Activated T-cell treated with anti-CD3 and anti-CD28 coated beads for 4 hours (primary cell): Measurements from ENCODE around the gene DLG5.

ENCODE experiments used
- DNase-seq: peaks from one replicate; pipeline ENCODE4 v3.0.0-alpha.2; 2020

DLG5 gene, protein sequence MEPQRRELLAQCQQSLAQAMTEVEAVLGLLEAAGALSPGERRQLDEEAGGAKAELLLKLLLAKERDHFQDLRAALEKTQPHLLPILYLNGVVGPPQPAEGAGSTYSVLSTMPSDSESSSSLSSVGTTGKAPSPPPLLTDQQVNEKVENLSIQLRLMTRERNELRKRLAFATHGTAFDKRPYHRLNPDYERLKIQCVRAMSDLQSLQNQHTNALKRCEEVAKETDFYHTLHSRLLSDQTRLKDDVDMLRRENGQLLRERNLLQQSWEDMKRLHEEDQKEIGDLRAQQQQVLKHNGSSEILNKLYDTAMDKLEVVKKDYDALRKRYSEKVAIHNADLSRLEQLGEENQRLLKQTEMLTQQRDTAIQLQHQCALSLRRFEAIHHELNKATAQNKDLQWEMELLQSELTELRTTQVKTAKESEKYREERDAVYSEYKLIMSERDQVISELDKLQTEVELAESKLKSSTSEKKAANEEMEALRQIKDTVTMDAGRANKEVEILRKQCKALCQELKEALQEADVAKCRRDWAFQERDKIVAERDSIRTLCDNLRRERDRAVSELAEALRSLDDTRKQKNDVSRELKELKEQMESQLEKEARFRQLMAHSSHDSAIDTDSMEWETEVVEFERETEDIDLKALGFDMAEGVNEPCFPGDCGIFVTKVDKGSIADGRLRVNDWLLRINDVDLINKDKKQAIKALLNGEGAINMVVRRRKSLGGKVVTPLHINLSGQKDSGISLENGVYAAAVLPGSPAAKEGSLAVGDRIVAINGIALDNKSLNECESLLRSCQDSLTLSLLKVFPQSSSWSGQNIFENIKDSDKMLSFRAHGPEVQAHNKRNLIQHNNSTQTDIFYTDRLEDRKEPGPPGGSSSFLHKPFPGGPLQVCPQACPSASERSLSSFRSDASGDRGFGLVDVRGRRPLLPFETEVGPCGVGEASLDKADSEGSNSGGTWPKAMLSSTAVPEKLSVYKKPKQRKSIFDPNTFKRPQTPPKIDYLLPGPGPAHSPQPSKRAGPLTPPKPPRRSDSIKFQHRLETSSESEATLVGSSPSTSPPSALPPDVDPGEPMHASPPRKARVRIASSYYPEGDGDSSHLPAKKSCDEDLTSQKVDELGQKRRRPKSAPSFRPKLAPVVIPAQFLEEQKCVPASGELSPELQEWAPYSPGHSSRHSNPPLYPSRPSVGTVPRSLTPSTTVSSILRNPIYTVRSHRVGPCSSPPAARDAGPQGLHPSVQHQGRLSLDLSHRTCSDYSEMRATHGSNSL (N-terminal part only)

DNA sequence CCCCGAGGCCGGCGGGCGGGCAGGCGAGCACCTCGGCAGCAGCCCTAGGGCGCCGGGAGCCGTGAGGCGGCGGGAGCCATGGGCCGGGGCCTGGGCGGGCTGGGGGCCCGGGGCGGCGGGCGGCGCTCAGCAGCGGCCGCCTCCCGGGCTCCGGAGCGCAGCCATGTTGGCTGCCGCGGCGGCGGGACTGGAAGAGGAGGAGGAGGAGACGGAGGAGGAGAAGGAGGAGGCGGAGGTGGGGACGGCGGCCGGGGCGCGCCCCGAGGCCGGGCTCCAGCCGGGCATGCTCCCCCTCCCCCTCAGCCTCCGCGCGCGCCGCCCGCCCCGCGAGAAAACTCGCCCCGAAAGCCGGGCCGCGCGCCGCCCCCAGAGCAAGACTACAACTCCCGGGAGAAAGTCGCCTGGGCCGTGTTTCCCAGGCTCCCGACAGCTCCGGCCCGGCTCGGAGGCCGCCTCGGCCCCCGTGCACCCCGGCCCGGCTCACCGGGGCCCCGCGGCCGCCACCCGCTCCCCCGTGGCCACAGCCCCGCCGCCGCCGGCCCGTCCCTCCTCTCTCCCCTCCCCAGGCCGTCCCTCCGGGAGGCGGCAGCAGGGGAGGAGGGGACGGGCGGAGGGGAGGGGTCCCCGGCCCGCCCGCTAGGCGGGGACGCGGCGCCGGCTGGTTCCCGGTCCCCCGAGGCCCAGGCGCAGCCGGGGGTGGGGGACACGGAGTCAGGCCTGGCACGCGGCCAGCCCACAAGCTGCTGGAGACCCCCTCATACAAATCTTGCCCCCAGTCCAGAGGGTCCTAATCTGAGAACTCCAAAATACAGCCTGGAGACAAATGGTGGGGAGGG lies at the start of gene DLG5:
TSS of gene DLG5 (minus strand) at position 190 of the 836 bp plus-strand sequence. CDS start 235 bp downstream, outside the sequence.
- no peak for DNase-seq

DNA sequence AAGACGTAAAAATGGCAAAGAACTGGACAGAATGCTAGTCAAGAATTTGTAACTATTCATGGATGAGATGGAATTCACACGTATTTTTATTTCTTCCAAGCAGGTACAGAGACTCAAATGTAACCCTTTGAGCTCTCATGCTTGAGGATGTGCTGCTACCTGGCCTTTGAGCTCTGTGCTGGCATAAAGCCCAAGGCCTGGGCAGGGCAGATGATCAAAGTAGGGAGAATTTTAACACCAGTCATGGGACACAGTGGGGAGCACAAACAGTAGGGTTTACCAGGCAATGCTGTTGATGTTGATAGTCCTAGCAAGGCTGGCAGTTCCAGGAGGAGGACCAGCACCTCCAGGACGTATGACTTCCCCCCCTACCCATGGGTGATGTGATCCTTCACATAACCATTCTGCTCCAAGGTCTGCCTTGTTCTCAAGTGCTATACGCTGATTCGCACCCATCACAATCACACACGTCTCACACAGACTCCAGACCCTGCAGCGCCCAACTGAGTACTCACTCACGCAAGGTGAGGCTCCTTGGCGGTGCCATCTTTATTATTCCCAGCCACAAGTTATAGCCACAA lies 48.6 kb upstream of the DLG5 start:
- DNase-seq = no peak

DNA sequence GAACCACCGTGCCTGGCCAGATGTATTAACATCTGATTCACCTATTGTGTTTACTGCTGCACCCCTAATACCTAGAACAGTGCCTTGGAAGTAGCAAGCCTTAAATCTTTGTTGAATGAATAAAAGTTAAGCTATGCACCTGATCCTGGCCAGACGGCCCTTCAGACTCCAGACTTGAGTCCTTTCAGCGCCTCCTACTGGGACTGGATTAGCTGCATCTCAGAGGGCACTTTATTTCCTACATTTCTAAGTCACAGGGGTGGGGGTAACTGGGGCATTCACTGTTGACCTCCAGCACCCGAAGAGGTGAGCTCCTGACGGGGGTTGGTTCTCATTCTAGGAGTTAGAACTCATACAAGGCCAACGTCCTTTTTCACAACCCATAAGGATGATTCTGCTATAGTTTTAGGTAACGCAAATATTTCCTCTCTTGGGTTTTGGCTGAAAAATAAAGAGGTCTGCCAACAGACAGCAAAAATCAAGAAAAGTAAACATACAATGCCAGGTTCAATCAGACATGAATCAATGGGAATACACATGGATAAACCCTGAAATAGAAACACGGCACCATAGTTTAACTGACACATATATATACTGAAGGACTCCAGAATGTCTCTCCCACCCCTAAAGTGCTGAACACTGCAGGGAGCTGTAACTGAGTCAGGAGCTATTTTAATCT lies 48.0 kb upstream of the DLG5 start:
- DNase-seq = no peak

DNA sequence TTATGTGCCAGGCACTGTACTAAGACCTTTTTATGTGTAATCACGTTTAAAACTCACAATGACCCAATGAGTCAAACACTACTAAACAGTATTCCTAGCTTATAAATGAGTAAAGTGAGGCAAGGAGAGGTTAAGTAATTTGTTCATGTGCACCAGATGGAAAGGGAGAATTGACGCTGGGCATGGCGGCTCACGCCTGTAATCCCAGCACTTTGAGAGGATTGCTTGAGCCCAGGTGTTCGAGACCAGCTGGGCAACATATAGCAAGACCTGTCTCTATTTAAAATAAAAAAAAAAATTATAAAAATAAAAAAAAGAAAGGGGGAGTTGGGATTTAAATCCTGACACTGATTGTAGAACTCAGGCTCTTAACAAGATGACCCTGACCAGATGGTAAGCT lies 46.7 kb upstream of the DLG5 start:
- no peak for DNase-seq

DNA sequence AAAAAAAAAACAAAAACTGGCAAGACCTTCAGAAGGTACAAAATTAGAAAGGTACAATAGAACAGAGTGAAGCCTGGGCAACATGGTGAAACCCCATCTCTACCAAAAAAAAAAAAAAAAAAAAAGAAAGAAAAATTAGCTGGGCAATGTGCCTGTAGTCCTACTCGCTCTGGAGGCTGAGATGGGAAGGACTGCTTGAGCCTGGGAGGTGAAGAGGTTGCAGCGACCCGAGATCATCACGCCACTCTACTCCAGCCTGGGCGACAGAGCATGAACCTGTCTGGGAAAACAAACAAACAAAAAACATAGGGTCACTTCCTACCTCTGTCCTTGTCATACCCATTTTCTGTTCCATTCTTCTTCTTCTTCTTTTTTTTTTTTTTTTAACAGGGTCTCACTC lies 45.6 kb upstream of the DLG5 start:
- no peak for DNase-seq

DNA sequence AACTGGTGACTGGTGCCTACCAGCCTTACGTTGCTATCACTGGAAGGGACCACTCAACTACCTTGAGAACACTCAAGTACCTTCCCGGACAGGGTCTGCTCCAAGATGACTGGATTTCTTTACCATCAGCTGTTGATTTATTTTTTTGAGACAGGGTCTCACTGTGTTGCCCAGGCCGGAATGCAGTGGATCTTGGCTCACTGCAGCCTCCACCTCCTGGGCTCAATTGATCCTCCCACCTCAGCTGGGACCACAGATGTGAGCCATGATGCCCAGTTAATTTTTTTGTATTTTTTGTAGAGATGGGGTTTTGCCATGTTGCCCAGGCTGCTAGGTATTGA lies 45.2 kb upstream of the DLG5 start:
- DNase-seq = no peak

GRCh38 chr10:77970869-77971803 lies 44.6 kb upstream of the DLG5 start:
- DNase-seq = no peak

- DNase-seq = no peak
These were observed 42.6 kb upstream of the DLG5 start for GRCh38 chr10:77969114-77969513.

DNA sequence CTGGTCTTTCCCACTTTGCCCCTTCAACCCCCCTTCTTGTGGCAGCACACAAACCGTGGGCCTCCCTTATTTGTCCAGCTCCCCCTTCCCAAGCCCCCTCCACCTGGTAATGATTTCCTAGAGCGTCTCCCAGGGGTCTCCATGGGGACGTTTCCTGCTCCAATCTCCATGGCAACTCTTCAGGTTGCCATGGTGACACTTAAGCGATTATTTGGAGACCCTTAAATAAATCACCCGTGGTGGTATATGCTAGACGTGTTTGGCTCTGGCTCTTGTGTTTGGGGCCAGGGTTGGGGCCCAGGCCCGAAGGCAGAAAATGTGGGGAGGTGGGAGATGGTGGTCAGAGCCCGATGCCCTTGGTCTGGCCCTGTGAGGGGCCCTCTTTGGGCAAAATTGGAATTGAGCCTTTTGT lies 41.1 kb upstream of the DLG5 start:
- no peak for DNase-seq

DNA sequence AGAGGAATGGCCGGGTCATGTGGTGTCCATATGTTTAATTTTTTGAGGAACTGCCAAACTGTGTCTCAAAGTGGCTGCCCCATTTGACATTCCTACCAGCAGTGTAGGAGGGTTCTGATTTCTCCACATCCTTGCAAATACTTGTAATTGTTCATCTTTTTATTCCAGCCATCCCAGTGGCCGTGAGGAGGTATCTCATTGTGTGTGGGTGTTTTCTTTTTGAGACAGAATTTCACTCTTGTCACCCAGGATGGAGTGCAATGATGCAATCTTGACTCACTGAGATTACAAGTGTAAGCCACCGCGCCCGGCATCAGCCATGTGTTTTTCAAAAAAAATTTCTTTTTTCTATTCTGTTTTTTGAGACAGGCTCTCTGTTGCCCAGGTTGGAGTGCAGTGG lies 38.7 kb upstream of the DLG5 start:
- no peak for DNase-seq

DNA sequence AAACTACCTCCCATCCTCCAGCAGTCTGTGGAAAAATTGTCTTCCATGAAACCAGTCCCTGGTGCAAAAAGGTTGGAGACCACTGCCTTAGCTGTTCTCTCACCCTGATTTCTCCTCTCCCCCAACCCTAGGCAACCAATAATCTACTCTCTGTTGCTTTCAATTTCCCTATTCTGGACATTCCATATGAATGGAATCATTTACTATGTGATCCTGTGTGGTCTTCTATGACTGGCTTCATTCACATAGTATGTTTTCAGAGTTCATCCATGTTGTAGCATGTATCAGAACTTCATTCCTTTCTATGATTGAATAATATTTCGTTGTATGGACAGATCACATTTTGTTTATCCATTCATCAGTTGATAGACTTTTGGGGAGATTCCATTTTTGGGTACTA lies 38.3 kb upstream of the DLG5 start:
- no peak for DNase-seq

- no peak for DNase-seq
These were observed 37.3 kb upstream of the DLG5 start for GRCh38 chr10:77963901-77964300.

DNA sequence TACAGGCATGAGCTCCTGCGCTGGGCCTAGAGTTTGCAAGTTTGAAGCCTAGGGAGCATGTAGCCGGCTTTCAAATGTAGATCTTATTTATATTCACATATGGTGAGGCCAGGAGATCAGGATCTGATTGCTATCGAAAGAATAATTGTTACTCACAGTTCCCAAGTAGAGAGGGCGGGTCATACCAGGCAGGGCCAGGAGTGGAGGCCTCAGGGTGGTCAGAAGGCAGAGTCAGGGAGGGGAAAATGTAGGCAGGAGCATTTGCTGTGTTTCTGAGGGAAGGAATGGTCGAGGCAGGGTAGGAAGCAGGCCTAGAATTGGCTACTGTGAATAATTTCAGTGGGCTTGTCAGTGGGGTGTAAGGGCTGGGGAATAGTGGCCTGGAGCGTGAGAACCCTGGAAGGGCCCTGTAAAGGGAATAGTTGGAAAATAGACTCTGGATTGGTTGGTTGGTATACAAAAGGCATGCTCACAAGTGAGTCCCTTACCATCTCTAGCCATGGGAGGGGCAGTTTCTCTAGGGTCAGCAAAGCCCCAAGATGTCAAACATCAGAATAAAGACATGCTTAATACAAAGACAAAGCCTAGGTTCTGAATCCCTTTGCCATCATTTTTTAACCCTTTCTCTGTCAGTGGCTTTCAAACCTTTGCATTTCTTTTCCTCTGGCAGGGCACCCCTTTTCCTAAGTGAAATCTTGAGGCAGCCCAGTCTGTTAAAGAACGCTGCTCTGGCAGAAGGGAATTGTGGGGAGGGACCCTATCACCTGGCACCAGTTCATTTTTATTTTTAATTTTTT lies 36.0 kb upstream of the DLG5 start:
- no peak for DNase-seq

GRCh38 chr10:77961668-77962067 lies 35.1 kb upstream of the DLG5 start:
- DNase-seq = no peak

DNA sequence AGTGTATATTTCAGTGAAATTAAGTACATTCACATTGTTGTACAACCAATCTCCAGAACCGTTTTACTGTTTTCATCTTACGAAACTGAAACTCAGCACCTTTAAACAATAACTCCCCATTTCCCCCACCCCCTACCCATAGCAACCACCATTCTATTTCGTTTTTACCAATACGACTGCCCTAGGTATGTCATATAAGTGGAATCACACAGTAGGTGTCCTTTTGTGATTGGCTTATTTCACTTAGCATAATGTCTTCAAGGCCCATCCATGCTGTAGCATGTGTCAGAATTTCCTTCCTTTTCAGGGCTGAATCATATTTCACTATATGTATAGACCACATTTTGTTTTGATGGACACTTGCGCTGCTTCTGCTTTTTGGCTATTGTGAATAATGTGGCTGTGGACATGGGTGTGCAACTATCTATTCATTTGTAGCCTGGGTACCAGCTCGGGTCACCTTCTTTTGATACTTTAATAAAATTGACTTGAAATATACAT lies 34.3 kb upstream of the DLG5 start:
- DNase-seq = no peak

GRCh38 chr10:77959887-77960455 lies 33.4 kb upstream of the DLG5 start:
- DNase-seq = no peak

DNA sequence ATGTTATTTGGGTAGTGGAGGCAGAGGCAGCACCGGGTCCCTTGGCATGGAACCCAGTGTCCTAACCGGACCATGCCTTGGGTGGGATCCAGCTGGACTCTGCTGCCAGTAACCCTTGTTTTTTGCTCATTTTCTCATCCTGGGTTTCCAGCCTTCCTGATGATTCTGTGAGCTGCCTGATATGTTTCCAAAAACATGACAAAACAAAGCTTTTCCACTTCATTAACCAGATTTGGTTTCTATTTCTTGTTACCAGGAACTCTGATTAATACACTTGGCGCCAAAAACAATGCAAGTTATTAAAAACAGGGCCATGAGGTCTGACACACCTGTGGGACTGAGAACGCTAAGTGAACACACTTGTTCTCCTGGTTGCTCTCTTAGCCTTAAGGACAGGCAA lies 32.8 kb upstream of the DLG5 start:
- no peak for DNase-seq

DNA sequence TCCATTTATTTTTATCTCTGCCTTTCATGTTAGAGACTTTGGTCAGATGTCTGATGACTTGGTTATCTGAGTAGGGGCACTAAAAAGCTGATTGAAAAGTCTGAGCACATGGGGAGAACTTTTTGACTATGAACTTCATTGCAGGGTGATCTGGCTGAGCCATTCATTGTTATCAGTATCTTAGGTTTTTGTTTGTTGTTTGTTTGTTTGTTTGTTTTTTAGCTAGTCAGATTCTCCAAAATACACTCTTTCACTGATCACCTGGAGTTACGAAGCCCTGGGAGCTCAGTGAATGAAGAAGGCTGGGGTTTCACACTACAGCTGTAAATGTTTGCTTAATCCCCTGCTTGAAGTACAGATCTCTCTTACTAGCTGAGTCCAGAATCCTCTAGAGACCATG lies 28.6 kb upstream of the DLG5 start:
- DNase-seq = no peak

DNA sequence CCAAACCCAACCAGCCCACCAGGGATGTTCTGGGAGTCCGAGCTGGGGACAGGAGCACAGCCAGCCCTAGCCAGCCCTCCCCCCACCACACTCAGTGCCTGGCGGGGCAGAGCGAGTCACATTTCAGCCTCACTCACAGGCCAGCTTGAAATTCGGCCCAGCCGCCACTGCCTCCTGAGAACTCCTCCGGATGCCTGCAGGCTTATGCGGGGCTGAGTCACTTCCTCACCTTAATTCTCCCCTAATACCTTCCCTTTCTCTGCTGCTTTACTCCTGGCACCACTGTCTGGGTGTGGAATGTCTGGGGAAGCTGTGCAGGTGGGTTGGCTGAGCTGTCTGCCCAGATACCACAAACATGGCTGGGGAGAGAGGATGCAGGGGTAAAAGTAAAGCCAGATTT lies 22.6 kb upstream of the DLG5 start:
- no peak for DNase-seq
